Loucy (cell line): Measurements from ENCODE around the gene PDGFA.

Experiments
- H2AFZ ChIP-seq: fragments of 200-600 bp; sonication (generic); 2 replicates; pipeline ENCODE4 v1.6.0; 2016; ENCODE audit warnings: antibody characterized with exemption, mild to moderate bottlenecking, low read length, moderate library complexity
- H3F3A ChIP-seq: fragments of 200-600 bp; 2 replicates; pipeline ENCODE4 v1.6.0; 2016; ENCODE audit warnings: antibody characterized with exemption, low read depth, mild to moderate bottlenecking
- H3K27me3 ChIP-seq: fragments of 200-600 bp; sonication (generic); 2 replicates; pipeline ENCODE4 v1.6.1; 2014; ENCODE audit warnings: low read length, mild to moderate bottlenecking; ENCODE audit not compliant: insufficient read depth, poor library complexity, severe bottlenecking
- H3K36me3 ChIP-seq: fragments of 200-600 bp; sonication (generic); 2 replicates; pipeline ENCODE4 v1.6.1; 2016; ENCODE audit warnings: low read length; ENCODE audit not compliant: insufficient read depth
- H3K4me1 ChIP-seq: fragments of 200-600 bp; sonication (generic); 2 replicates; pipeline ENCODE4 v1.5.1; 2014; ENCODE audit warnings: low read length, mild to moderate bottlenecking; ENCODE audit not compliant: insufficient read depth, poor library complexity, severe bottlenecking
- H3K4me2 ChIP-seq: fragments of 200-600 bp; sonication (generic); 2 replicates; pipeline ENCODE4 v1.6.0; 2014; ENCODE audit warnings: antibody characterized with exemption, low read length, low read depth, mild to moderate bottlenecking; ENCODE audit not compliant: poor library complexity, severe bottlenecking
- H3K4me3 ChIP-seq: fragments of 200-600 bp; sonication (generic); 2 replicates; pipeline ENCODE4 v1.5.1; 2014; ENCODE audit warnings: low read length, mild to moderate bottlenecking, mixed read lengths; ENCODE audit not compliant: poor library complexity, severe bottlenecking
- H3K79me2 ChIP-seq: fragments of 200-600 bp; sonication (generic); 2 replicates; pipeline ENCODE4 v1.6.1; 2014; ENCODE audit warnings: low read length; ENCODE audit not compliant: insufficient read depth
- H3K9ac ChIP-seq: fragments of 200-600 bp; sonication (generic); 2 replicates; pipeline ENCODE4 v1.6.0; 2014; ENCODE audit warnings: mild to moderate bottlenecking, low read depth, low read length, moderate library complexity; ENCODE audit not compliant: poor library complexity, severe bottlenecking
- H3K9me2 ChIP-seq: fragments of 200-600 bp; sonication (generic); replicated peaks from 2 replicates; pipeline ENCODE4 v1.6.1; 2016; ENCODE audit warnings: low read depth, low read length, mixed read lengths
- H3K9me3 ChIP-seq: fragments of 200-600 bp; sonication (generic); 2 replicates; pipeline ENCODE4 v1.6.1; 2014; ENCODE audit warnings: mild to moderate bottlenecking, antibody characterized with exemption, low read length, low read depth; ENCODE audit not compliant: insufficient read depth
- H4K20me1 ChIP-seq: fragments of 200-600 bp; sonication (generic); 2 replicates; pipeline ENCODE4 v1.6.0; 2014; ENCODE audit warnings: antibody characterized with exemption, low read length, mild to moderate bottlenecking; ENCODE audit not compliant: insufficient read depth, poor library complexity, severe bottlenecking
- CTCF ChIP-seq: fragments of 200-600 bp; sonication (generic); conservative IDR thresholded peaks from 2 replicates; pipeline ENCODE4 v1.5.1; 2014; ENCODE audit warnings: mild to moderate bottlenecking, antibody characterized with exemption, low read length
- EZH2phosphoT487 ChIP-seq: fragments of 200-600 bp; IDR thresholded peaks from 2 replicates; pipeline ENCODE4 v1.6.1; 2018; ENCODE audit warnings: antibody characterized with exemption, mild to moderate bottlenecking, moderate library complexity, borderline replicate concordance

Gene PDGFA

GRCh38 chr7:472640-472957 lies 47.0 kb downstream of the PDGFA start:
- H3K9me2 ChIP-seq, result no peaks in the 10 kb centered on the region
- no peak overlapping the region for H2AFZ ChIP-seq
- no peaks in the 10 kb centered on the region for H3F3A ChIP-seq
- H3K4me2 ChIP-seq, result no peak overlapping the region
- H3K79me2 ChIP-seq, result no peaks in the 10 kb centered on the region
- no peaks in the 10 kb centered on the region for H3K27me3 ChIP-seq
- H3K9me3 ChIP-seq, result peaks cover 16% of the 10 kb centered on the region; the same call in 1 of the 2 replicates
- H3K9ac ChIP-seq, result no peak overlapping the region
- no peaks in the 10 kb centered on the region for H4K20me1 ChIP-seq
- H3K36me3 ChIP-seq, result no peaks in the 10 kb centered on the region
- TF ChIP-seq CTCF, result no peak
- no peak for TF ChIP-seq EZH2phosphoT487
- H3K4me1 ChIP-seq, result no peaks in the 10 kb centered on the region
- no peak overlapping the region for H3K4me3 ChIP-seq

- H3K9me3 ChIP-seq, result peaks cover 20% of the 10 kb centered on the region; the same call in 1 of the 2 replicates
- no peak overlapping the region for H3K4me3 ChIP-seq
- no peaks in the 10 kb centered on the region for H3K27me3 ChIP-seq
- H3K9me2 ChIP-seq, result no peaks in the 10 kb centered on the region
- no peaks in the 10 kb centered on the region for H3F3A ChIP-seq
- no peak overlapping the region for H3K4me2 ChIP-seq
- TF ChIP-seq EZH2phosphoT487 (no peak), CTCF (no peak)
- H3K9ac ChIP-seq, result no peak overlapping the region
- H3K36me3 ChIP-seq, result no peaks in the 10 kb centered on the region
- no peaks in the 10 kb centered on the region for H3K79me2 ChIP-seq
- H3K4me1 ChIP-seq, result no peaks in the 10 kb centered on the region
- no peak overlapping the region for H2AFZ ChIP-seq
- no peaks in the 10 kb centered on the region for H4K20me1 ChIP-seq
Observed at GRCh38 chr7:471866-472639, 47.6 kb downstream of the PDGFA start.

GRCh38 chr7:471191-471865 lies 48.3 kb downstream of the PDGFA start:
- Histone ChIP-seq H4K20me1 (no peaks in the 10 kb centered on the region), H3K4me3 (no peak overlapping the region), H3K9ac (no peak overlapping the region), H3K4me2 (no peak overlapping the region), H3K36me3 (no peaks in the 10 kb centered on the region), H3F3A (no peaks in the 10 kb centered on the region), H3K27me3 (no peaks in the 10 kb centered on the region), H3K79me2 (no peaks in the 10 kb centered on the region), H3K4me1 (no peaks in the 10 kb centered on the region), H3K9me2 (no peaks in the 10 kb centered on the region), H2AFZ (no peak overlapping the region), H3K9me3 (peaks cover 20% of the 10 kb centered on the region; the same call in 1 of the 2 replicates)
- TF ChIP-seq EZH2phosphoT487 (no peak), CTCF (no peak)
